ENCODE measurements around the gene PAFAH1B2. TPM values are rescaled to one million over a fixed set of nuclear protein-coding genes. Genes with fewer than 3 reads are reported as not detected.

PAFAH1B2 gene
- total RNA-seq, 4 donors from 2014 or later: 33.2 to 64.0 (median 48.5) TPM

GRCh38 chr11:117217141-117218084, 73.3 kb downstream of the PAFAH1B2 start:
- H3K36me3 ChIP-seq: peaks cover 15 to 100% (median 21%) of the 10 kb centered on the region in 3 donors
- H3K27me3 ChIP-seq: no peaks in the 10 kb centered on the region
- no peak for DNase-seq
- intact Hi-C loops (cut with DNase I): no loop called here
- H3K4me1 ChIP-seq: peaks cover 9 to 62% (median 29%) of the 10 kb centered on the region in 3 donors
- 54 to 66% methylated on average over 5 to 10 of the region's 11 CpGs for WGBS, 2 donors
- peak overlapping the region; percentile 72 to 93 (median 84) for H3K27ac ChIP-seq
- peak overlapping the region in 3 of 4 donors; percentile 3 to 15 (median 8) for H3K4me3 ChIP-seq
- TF ChIP-seq, protein P1, sequence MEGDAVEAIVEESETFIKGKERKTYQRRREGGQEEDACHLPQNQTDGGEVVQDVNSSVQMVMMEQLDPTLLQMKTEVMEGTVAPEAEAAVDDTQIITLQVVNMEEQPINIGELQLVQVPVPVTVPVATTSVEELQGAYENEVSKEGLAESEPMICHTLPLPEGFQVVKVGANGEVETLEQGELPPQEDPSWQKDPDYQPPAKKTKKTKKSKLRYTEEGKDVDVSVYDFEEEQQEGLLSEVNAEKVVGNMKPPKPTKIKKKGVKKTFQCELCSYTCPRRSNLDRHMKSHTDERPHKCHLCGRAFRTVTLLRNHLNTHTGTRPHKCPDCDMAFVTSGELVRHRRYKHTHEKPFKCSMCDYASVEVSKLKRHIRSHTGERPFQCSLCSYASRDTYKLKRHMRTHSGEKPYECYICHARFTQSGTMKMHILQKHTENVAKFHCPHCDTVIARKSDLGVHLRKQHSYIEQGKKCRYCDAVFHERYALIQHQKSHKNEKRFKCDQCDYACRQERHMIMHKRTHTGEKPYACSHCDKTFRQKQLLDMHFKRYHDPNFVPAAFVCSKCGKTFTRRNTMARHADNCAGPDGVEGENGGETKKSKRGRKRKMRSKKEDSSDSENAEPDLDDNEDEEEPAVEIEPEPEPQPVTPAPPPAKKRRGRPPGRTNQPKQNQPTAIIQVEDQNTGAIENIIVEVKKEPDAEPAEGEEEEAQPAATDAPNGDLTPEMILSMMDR (IDR thresholded peaks at IDR 0.05): no peak
- TF ChIP-seq POLR2A (IDR thresholded peaks at IDR 0.05): no peak
- H3K9me3 ChIP-seq: no peaks in the 10 kb centered on the region

DNA sequence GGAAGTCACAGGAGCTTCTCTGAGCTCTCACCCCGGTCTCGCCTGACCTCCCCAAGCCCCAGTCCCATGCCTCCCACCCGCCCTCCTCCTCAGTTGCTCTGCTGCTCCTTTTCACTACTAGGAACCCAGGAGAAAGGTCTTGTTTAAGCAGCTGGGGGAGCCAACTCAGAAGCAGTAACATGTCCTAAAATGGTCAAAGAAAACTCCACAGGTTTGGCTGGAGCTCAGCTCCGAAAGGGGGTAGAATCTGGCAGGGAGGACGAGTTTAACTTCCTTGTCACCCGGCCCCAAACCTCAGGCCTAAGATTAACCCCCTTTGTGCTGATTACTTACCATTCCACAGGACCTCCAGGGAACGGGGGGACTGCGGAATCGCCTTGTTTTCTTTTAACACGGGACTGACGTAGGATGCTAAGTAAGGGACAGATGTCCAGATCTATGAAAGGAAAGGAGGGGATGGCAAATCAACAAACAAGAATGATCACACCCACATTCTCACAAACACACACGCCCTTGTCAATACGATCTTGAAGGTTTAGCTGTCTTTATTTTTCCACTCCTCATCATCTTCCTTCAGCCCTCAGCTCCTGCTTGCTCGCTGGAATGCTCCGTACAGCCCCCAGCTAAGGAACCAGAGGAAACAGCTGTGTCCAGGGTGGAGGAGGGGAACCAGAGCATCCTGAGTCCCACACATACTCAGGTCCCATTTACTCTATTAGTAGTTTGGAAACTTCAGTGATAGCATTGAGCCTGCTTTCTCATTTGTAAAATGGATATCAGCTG, 74.2 kb downstream of the PAFAH1B2 start:
- Histone ChIP-seq H3K9me3 (no peaks in the 10 kb centered on the region), H3K27me3 (no peaks in the 10 kb centered on the region), H3K27ac (peak overlapping the region; percentile 72 to 93 (median 84)), H3K4me3 (peak overlapping the region in 2 of 4 donors; percentile 3 to 15), H3K4me1 (peaks cover 9 to 71% (median 34%) of the 10 kb centered on the region in 3 donors), H3K36me3 (peaks cover 21 to 100% (median 27%) of the 10 kb centered on the region in 3 donors)
- no peak for TF ChIP-seq POLR2A (IDR thresholded peaks at IDR 0.05)
- TF ChIP-seq, protein P1 (IDR thresholded peaks at IDR 0.05): no peak
- intact Hi-C loops (cut with DNase I): no loop called here
- WGBS, 2 donors: 76 to 78% methylated on average over 6 to 15 of the region's 15 CpGs
- no peak for DNase-seq

GRCh38 chr11:117219001-117219400, 74.9 kb downstream of the PAFAH1B2 start:
- H3K36me3 ChIP-seq: peaks cover 25 to 100% (median 29%) of the 10 kb centered on the region in 3 donors
- intact Hi-C loops (cut with DNase I): no loop called here

GRCh38 chr11:117219455-117219854, 75.4 kb downstream of the PAFAH1B2 start:
- WGBS, 2 donors: 82 to 90% methylated on average over 1 of the region's 8 CpGs
- Histone ChIP-seq H3K36me3 (peaks cover 25 to 100% (median 30%) of the 10 kb centered on the region in 3 donors), H3K9me3 (no peaks in the 10 kb centered on the region), H3K27me3 (no peaks in the 10 kb centered on the region), H3K4me1 (peaks cover 9 to 71% (median 34%) of the 10 kb centered on the region in 3 donors), H3K27ac (peak overlapping the region; percentile 72 to 93 (median 84)), H3K4me3 (no peak overlapping the region)
- no peak for DNase-seq
- TF ChIP-seq POLR2A (IDR thresholded peaks at IDR 0.05): no peak
- TF ChIP-seq, protein P1 (IDR thresholded peaks at IDR 0.05): no peak
- intact Hi-C loops (cut with DNase I): no loop called here

More at GRCh38 chr11:117219001-117219400, 74.9 kb downstream of the PAFAH1B2 start:
- TF ChIP-seq, protein P1 (IDR thresholded peaks at IDR 0.05): no peak
- no peak for DNase-seq
- WGBS, 2 donors: 91 to 93% methylated on average over 4 to 8 of the region's 9 CpGs
- H3K27me3 ChIP-seq: no peaks in the 10 kb centered on the region
- no peak overlapping the region for H3K4me3 ChIP-seq
- H3K4me1 ChIP-seq: peaks cover 9 to 71% (median 34%) of the 10 kb centered on the region in 3 donors
- peak overlapping the region; percentile 72 to 93 (median 84) for H3K27ac ChIP-seq
- no peaks in the 10 kb centered on the region for H3K9me3 ChIP-seq

Data from esophagus squamous epithelium (tissue), 5 donors.